UCSD-AML1 (cell line): ENCODE measurements around the gene CDK19.

Experiments used
- DNase-seq: peaks from one replicate; lab custom pipeline; 2025; ENCODE audit not compliant: unreplicated experiment; lab: John Stamatoyannopoulos, UW

The CDK19 gene

DNA sequence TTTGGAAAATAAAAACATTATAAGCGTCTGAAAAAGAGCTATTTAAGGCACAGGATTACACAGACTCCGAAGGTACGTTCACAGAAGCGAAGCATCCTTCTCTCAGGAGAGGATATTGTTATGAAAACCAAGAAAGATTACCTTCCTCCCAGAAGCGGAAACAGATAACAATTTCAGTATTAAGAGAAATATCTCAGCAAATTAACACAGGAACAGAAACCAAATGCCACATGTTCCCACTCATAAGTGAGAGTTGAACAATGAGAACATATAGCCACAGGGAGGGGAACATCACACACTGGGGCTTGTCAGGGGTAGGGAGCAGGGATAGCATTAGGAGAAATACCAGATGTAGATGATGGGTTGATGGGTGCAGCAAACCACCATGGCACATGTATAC is 109.7 kb downstream of the CDK19 start:
- no peak for DNase-seq

DNA sequence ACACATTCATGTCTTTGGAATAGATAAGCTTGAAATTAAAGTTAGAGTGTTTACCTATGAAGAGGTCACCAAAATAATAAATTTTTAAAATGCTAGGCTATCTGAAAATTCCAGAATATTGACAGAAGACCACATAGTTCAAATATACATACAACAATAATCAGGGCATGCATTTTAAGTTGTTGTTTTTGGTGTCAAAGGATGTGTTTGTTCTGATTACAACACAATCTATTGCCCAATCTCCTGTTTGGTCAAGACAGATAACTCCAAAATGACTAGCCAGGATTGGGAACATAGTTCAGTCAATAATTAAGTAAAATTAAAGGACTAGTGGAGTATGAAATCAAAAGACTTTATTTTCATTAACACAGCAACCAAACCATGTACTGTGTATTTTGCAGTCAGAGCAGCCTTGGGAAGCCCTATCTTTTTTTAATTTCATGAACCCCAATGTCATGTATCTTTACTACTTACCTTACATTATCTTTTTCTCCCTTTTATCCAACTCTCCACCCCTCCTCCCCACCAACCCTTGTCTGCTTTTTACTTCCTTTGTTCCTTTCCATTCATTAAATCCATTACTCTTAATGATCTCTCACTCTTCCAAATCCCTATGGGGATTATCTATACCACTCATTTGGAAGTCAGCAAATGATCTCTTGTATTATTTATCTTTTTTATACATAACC is 111.2 kb downstream of the CDK19 start:
- no peak for DNase-seq

- no peak for DNase-seq
Observed at GRCh38 chr6:110703010-110703905, 112.0 kb downstream of the CDK19 start.

- no peak for DNase-seq
Observed at GRCh38 chr6:110699780-110700179, 115.5 kb downstream of the CDK19 start.

DNA sequence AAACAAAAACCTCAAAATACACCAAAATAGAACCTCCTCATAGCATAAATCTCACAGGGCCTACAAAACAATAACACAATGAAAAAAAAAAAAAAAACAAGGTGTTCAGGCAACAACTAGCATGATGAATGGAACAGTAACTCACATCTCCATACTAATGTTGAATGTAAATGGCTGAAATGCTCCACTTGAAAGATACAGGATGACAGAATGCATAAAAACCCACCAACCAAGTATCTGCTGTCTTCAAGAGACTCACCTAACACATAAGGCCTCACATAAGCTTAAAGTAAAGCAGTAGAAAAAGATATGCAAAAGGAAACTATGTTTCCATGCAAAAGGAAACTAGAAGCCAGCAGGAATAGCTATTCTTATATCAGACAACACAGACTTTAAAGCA is 121.3 kb downstream of the CDK19 start:
- DNase-seq, result no peak

DNA sequence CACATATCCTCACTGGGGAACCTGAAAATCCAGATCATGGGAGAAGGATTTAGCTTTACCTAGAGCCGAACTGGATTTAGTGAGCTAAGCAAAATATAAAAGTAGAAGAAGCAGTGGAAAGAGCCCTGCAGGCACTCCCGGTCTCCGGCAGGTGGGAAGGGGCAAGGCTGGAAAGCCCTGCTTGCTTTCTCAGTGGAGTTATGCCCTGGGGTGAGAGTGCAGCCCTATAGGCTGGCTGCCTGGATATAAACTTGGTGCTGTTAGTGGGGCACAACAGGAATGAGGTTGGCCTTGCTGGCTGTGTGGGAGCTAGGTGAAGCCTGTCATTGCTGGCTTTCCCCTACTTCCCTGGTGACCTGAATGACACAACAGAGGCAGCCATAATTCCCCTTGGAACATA is 122.0 kb downstream of the CDK19 start:
- DNase-seq, result no peak

GRCh38 chr6:110690916-110691315 is 124.4 kb downstream of the CDK19 start:
- DNase-seq, result no peak

GRCh38 chr6:110690106-110690654 is 125.1 kb downstream of the CDK19 start:
- DNase-seq, result no peak

DNA sequence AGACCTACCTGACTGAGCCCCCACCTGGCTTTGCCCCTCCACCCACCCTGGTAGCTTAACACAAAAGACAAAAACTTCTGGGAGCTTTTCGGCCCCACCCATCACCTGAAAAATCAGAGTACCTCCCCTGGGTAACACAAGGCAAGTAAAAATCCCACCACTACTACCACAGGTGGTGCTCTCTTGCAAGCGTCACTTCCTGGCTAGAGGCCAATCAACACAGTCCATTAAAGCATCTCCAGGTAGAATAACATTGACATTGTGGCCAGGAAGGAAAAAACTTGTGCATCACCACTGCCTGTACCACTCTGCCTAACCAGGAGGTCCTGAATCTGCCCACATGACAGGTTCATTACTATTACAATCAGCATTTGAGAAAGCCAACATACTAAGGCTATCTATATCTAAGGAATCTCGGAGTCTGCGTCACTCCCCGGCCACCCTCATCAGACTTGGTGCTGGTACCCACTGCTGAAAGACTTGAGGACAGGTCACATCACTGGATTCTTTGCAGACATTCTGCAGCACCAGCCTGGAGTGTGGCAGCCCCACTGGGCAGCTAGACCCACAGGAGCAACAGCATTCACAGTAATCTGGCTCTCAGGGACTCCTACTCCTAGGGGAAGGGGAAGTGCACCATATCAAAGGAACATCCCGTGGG is 125.9 kb downstream of the CDK19 start:
- DNase-seq, result no peak

DNA sequence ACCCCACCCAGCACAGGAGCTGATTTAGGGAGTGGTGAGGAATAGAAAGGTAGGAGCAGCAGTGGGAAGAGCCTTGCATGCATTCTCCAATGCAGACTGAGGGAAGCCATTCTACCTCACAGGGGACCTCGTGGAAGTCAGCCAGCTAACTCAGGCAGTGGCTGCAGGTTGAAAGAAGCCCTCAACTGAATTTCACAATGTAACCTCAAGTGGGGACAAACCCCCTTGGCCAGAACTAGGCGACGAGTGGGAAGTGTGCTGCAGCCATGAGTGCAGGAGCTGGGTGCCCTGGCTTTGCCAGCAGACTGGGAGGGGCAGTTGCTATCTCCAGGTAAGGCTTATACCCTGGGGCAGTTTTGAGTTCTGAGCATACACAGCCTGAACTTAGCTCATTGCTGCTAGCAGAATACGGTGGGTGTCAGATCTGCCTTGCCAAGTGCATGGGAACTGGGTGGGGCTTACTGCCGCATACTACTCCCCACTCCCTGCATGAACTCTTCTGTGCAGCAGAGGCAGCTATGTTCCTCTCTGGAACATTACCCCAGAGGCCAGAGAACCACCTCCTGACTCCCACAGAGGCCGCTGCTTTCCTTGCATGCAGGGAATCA is 126.5 kb downstream of the CDK19 start:
- peak; percentile 18 for DNase-seq

DNA sequence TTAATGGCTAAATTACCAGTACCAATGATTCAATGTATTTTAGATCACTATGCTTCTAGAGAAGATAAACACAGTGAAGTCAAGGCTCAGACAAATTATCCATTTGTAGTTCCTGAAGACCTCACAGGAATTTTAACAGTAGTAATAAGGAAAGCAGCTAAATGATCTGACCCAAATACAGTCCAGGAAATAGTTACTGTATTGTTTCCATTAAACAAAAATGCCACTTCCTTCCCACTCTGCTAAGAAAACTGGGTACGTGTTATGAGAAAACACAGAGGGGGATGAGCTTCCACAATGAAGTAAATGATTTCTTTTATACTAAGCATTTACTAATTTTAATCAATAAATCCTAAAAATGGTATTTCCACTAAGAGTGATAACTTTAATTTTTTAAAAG is 127.9 kb downstream of the CDK19 start:
- no peak for DNase-seq

GRCh38 chr6:110683241-110683640 is 132.0 kb downstream of the CDK19 start:
- no peak for DNase-seq

GRCh38 chr6:110682460-110682853 is 132.8 kb downstream of the CDK19 start:
- no peak for DNase-seq

DNA sequence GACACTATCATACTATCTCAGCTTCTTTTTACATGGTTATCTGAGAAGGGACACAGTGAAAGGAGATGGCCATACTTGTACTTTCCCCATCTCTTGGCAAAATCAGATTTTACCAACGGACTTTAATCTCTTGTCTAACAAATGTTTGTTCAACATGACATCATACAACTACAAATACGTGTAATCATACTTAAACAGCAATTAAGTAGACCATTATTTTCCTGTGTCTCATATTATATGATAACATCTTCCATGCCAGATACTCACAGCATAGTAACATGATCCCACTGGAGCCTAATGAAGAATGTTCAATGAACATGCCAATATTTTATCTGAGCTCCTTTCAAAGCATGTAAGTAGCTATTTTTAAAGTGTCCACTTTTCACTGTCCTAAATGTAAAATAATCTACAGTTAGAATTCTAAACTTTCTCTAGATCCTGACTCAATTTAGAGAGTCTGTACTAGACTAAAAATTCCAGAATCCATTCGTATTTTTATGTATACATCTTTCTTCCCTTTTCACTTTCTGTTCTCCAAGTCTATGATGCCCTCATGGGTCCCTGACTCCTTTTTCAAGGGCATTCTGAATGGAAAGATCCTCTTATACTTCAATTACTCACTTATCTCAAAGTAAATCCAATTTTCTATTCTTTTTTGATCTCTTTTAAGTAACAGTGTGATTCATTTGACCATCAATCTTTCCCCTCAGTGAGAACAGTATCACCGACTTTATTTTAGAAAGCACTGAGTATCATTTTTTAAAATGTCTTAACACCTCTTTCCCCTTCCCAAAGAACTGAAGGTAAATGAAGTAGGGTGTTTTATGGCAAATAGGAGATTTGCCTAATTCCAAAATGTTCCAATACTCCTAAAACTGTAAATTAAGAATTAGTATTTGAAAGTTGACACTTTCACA is 133.5 kb downstream of the CDK19 start:
- DNase-seq, result no peak

GRCh38 chr6:110676396-110676795 is 138.9 kb downstream of the CDK19 start:
- no peak for DNase-seq

DNA sequence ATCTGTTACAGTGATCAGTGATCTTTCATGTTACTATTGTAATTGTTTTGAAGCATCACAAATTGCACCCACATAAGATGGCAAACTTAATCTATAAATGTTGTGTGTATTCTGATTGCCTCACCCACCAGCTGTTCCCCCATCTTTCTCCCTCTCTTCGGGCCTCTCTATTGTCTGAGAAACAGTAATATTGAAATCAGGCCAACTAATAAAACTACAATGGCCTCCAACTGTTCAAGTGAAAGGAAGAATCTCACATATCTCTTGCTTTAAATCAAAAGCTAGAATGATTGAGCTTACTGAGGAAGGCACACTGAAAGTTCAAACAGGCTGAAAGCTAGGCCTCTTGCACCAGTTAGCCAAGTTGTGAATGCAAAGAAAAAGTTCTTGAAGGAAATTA is 141.2 kb downstream of the CDK19 start:
- no peak for DNase-seq

- no peak for DNase-seq
Observed at GRCh38 chr6:110672122-110672521, 143.1 kb downstream of the CDK19 start.

GRCh38 chr6:110671447-110671846 is 143.8 kb downstream of the CDK19 start:
- DNase-seq, result no peak

DNA sequence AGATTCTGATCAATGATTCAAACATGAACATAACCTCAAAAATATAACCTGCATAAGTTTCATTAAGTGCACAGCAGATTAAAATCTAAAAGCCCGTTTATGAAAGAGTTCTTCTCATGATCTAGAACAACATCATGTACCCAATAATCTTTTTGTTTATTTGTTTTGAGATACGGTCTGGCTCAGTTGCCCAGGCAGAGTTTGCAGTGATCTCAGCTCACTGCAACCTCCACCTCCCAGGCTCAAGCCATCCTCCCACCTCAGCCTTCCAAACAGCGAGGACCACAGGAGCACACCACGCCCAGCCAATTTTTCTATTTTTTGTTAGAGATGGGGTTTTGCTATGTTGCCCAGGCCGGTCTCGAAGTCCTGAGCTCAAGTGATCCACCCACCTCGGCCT is 149.7 kb downstream of the CDK19 start:
- DNase-seq, result no peak

GRCh38 chr6:110664933-110665332 is 150.3 kb downstream of the CDK19 start:
- DNase-seq, result no peak
